IMR-90 (cell line): ENCODE measurements around the gene FLNA. TPM values are rescaled to one million over a fixed set of nuclear protein-coding genes. Genes with fewer than 3 reads are reported as not detected.

ENCODE experiments used
- ATAC-seq: fragments of 200-7000 bp; cut with Tn5 transposase; 2 replicates; pipeline ENCODE4 v1.9.1; 2020; ENCODE audit warnings: low read depth, mild to moderate bottlenecking, moderate library complexity
- BruUV-seq: library from RNA; stranded (reverse); fragments of 400-500 nt; replicated peaks from 2 replicates; lab custom pipeline; 2021; lab: Mats Ljungman, UMichigan
- CTCF ChIA-PET: fragments of 300-600 bp; formaldehyde crosslinking; extraction: SDS; loops from one replicate; lab custom pipeline; 2021; ENCODE audit warnings: antibody characterized with exemption; lab: Yijun Ruan, JAX
- POLR2A ChIA-PET: fragments of 300-600 bp; sonication (Branson Sonifier 250); formaldehyde crosslinking; loops from one replicate; lab custom pipeline; 2022; ENCODE audit warnings: antibody characterized with exemption; ENCODE audit not compliant: unreplicated experiment; lab: Charles Lee
- DNase-seq: peaks from one replicate; pipeline ENCODE4 v3.0.0; 2013
- H2AFZ ChIP-seq: replicated peaks from 2 replicates; pipeline ENCODE3; 2013; ENCODE audit warnings: low read length, mild to moderate bottlenecking; ENCODE audit not compliant: poor library complexity
- H2AK5ac ChIP-seq: 2 replicates; pipeline ENCODE4 v1.6.1; 2013; ENCODE audit warnings: low read depth, low read length, inconsistent platforms
- H2AK9ac ChIP-seq: replicated peaks from 2 replicates; pipeline ENCODE3; 2013; ENCODE audit warnings: mild to moderate bottlenecking, low read depth, low read length, moderate library complexity; ENCODE audit not compliant: poor library complexity
- H2BK120ac ChIP-seq: 2 replicates; pipeline ENCODE4 v1.6.1; 2013; ENCODE audit warnings: low read depth, low read length, inconsistent platforms
- H2BK15ac ChIP-seq: 3 replicates; pipeline ENCODE4 v1.6.1; 2013; ENCODE audit warnings: low read depth, low read length, inconsistent platforms
- H2BK20ac ChIP-seq: 2 replicates; pipeline ENCODE4 v1.6.1; 2013; ENCODE audit warnings: low read depth, mild to moderate bottlenecking, inconsistent platforms, low read length, moderate library complexity
- H2BK5ac ChIP-seq: 2 replicates; pipeline ENCODE4 v1.6.1; 2013; ENCODE audit warnings: mild to moderate bottlenecking, low read depth, low read length, inconsistent platforms; ENCODE audit not compliant: poor library complexity, severe bottlenecking
- H3K14ac ChIP-seq: replicated peaks from 2 replicates; pipeline ENCODE4 v1.6.1; 2013; ENCODE audit warnings: low read depth, low read length, inconsistent platforms
- H3K18ac ChIP-seq: 2 replicates; pipeline ENCODE4 v1.6.1; 2013; ENCODE audit warnings: low read depth, low read length, control low read depth
- H3K23ac ChIP-seq: 2 replicates; pipeline ENCODE4 v1.6.1; 2013; ENCODE audit warnings: low read depth, low read length, inconsistent platforms
- H3K27ac ChIP-seq: 2 replicates; pipeline ENCODE4 v1.5.1; 2013; ENCODE audit warnings: mild to moderate bottlenecking, control low read depth, low read length; ENCODE audit not compliant: insufficient read depth
- H3K27me3 ChIP-seq: 2 replicates; pipeline ENCODE4 v1.6.1; 2013; ENCODE audit warnings: low read length; ENCODE audit not compliant: control insufficient read depth, insufficient read depth
- H3K36me3 ChIP-seq: 2 replicates; pipeline ENCODE4 v1.6.1; 2013; ENCODE audit warnings: low read length, mixed read lengths; ENCODE audit not compliant: control insufficient read depth, insufficient read depth
- H3K4ac ChIP-seq: 2 replicates; pipeline ENCODE4 v1.6.1; 2013; ENCODE audit warnings: low read depth, low read length, inconsistent platforms
- H3K4me1 ChIP-seq: 2 replicates; pipeline ENCODE4 v1.6.1; 2013; ENCODE audit warnings: low read length, mixed read lengths; ENCODE audit not compliant: control insufficient read depth, insufficient read depth
- H3K4me2 ChIP-seq: 2 replicates; pipeline ENCODE4 v1.6.1; 2013; ENCODE audit warnings: low read depth, mild to moderate bottlenecking, control low read depth, low read length, moderate library complexity
- H3K4me3 ChIP-seq: 2 replicates; pipeline ENCODE4 v1.5.1; 2013; ENCODE audit warnings: low read depth, mild to moderate bottlenecking, control low read depth, low read length, moderate library complexity; ENCODE audit not compliant: insufficient read depth
- H3K56ac ChIP-seq: 2 replicates; pipeline ENCODE4 v1.6.1; 2013; ENCODE audit warnings: low read length, inconsistent platforms; ENCODE audit not compliant: insufficient read depth; ENCODE audit errors: extremely low read depth
- H3K79me1 ChIP-seq, 2 experiments: 2 replicates each; pipeline ENCODE4 v1.6.1; 2013; ENCODE audit warnings: low read length in 2 of 2, inconsistent platforms in 1 of 2, low read depth in 1 of 2
- H3K9ac ChIP-seq: 2 replicates; pipeline ENCODE4 v1.6.1; 2013; ENCODE audit warnings: low read depth, low read length, control low read depth
- H3K9me1 ChIP-seq: 2 replicates; pipeline ENCODE4 v1.6.1; 2013; ENCODE audit warnings: low read length, inconsistent platforms; ENCODE audit not compliant: insufficient read depth
- H3K9me3 ChIP-seq: 2 replicates; pipeline ENCODE4 v1.6.1; 2013; ENCODE audit warnings: low read length; ENCODE audit not compliant: control insufficient read depth, insufficient read depth
- H4K20me1 ChIP-seq: 2 replicates; pipeline ENCODE4 v1.6.1; 2013; ENCODE audit warnings: low read length, inconsistent platforms; ENCODE audit not compliant: insufficient read depth
- H4K5ac ChIP-seq: 2 replicates; pipeline ENCODE4 v1.6.1; 2013; ENCODE audit warnings: mild to moderate bottlenecking, low read depth, low read length, control low read depth
- H4K8ac ChIP-seq, 2 experiments: 2 replicates each; pipeline ENCODE4 v1.6.1; 2013; ENCODE audit warnings: low read depth in 2 of 2, low read length in 2 of 2, control low read depth in 1 of 2, inconsistent platforms in 1 of 2
- H4K91ac ChIP-seq: 2 replicates; pipeline ENCODE4 v1.6.1; 2013; ENCODE audit warnings: low read depth, low read length, inconsistent platforms; ENCODE audit not compliant: insufficient read depth
- BHLHE40 ChIP-seq: fragments of 150-350 bp; IDR thresholded peaks from 2 replicates; pipeline ENCODE4 v1.6.1; 2016; ENCODE audit warnings: mild to moderate bottlenecking, low read depth, low read length
- MAZ ChIP-seq: IDR thresholded peaks from 2 replicates; pipeline ENCODE4 v1.6.1; 2012; ENCODE audit warnings: low read depth, mild to moderate bottlenecking, low read length, improper control_type of control experiment, moderate library complexity, borderline replicate concordance
- MXI1 ChIP-seq: IDR thresholded peaks from 2 replicates; pipeline ENCODE4 v1.6.1; 2012; ENCODE audit warnings: low read depth, mild to moderate bottlenecking, low read length, moderate library complexity, borderline replicate concordance
- NFE2L2 ChIP-seq: fragments of 150-350 bp; IDR thresholded peaks from 2 replicates; pipeline ENCODE4 v1.6.1; 2016; ENCODE audit warnings: low read depth, mild to moderate bottlenecking, low read length
- POLR2A ChIP-seq: IDR thresholded peaks from 2 replicates; pipeline ENCODE4 v1.6.1; 2012; ENCODE audit warnings: mild to moderate bottlenecking, low read depth, low read length
- RAD21 ChIP-seq: IDR thresholded peaks from 2 replicates; pipeline ENCODE4 v1.6.1; 2012; ENCODE audit warnings: low read length, improper control_type of control experiment
- RCOR1 ChIP-seq: IDR thresholded peaks from 2 replicates; pipeline ENCODE4 v1.6.1; 2012; ENCODE audit warnings: mild to moderate bottlenecking, low read length, improper control_type of control experiment; ENCODE audit not compliant: insufficient replicate concordance
- WGBS, 2 experiments: methylation state at CpG; one replicate each; pipeline versions ENCODE4 v1.1.5 to v1.1.7; 2013; ENCODE audit warnings: missing lambda C conversion rate in 2 of 2; ENCODE audit not compliant: insufficient read length in 1 of 2; ENCODE audit errors: extremely low coverage in 2 of 2; 5-methylcytosine and 5-hydroxymethylcytosine counted together
- dilution Hi-C: fragments of 300-500 bp; cut with HindIII; formaldehyde crosslinking; loops from one replicate; pipeline ENCODE4 v1.14.3; 2018; ENCODE audit warnings: low sequenced_read_pairs; ENCODE audit not compliant: unreplicated experiment
- in situ Hi-C: fragments of 300-500 bp; cut with MboI; formaldehyde crosslinking; loops from 3 replicates; pipeline ENCODE4 v1.14.3; 2019; ENCODE audit warnings: low sequenced_read_pairs, inconsistent platforms, mixed read lengths
- intact Hi-C: fragments of 100-400 bp; cut with micrococcal nuclease; formaldehyde crosslinking; loops from 2 replicates; pipeline ENCODE4 v1.10.0; 2022
- polyA plus RNA-seq, 3 experiments: library from polyadenylated mRNA; depleted of rRNA; stranded (reverse); fragments of >200 nt; gene quantifications; 2 replicates each; pipeline ENCODE4 v1.2.3, GENCODE V29; 2012; ENCODE audit warnings: low replicate concordance in 1 of 3
- total RNA-seq: library from RNA; depleted of rRNA; stranded (reverse); fragments of >200 nt; gene quantifications from 2 replicates; pipeline ENCODE4 v1.2.3, GENCODE V29; 2012
- TF ChIP-seq, protein P1 (sequence below): fragments of 150-350 bp; IDR thresholded peaks from 2 replicates; pipeline ENCODE4 v1.6.1; 2016; ENCODE audit warnings: low read depth, mild to moderate bottlenecking, low read length, moderate library complexity, borderline replicate concordance
- TF ChIP-seq, protein P2 (sequence below): fragments of 150-350 bp; IDR thresholded peaks from 2 replicates; pipeline ENCODE4 v1.6.1; 2017; ENCODE audit warnings: mild to moderate bottlenecking, antibody characterized with exemption, low read length, low read depth

FLNA gene
- total and polyA plus RNA-seq, 2 of the 4 experiments (the other 2 are of a cell fraction) = 1,356 to 1,357 TPM

DNA sequence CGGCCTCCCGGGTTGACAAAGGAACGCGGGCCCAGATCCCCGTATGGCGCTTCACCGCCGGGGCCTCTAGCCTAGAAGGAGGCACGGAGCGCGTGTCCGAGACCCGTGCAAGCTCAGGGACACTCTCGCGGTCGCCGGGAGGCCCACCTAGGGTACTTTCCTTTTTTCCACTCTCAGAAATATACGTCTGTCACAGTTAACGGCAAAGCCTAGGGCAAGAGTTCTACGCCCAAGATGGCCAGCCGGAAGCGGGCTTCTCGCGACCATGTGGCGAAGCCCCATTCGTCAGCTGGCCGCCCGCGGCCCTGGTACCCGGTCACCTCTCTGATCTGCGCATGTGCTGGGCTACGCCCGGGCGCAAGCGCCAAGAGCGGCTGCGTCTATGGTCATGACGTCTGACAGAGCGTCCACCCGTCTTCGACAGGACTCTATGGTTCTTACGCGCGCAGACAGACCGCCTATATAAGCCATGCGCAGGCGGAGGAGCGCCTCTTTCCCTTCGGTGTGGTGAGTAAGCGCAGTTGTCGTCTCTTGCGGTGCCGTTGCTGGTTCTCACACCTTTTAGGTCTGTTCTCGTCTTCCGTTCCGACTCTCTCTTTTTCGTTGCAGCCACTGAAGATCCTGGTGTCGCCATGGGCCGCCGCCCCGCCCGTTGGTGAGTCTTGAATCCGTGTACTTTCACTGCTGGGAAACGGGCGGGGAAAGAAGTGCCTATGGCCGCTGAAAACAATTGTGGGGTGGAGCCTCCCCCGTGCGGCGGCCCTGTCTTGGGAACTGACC lies 23.6 kb upstream of the FLNA start, which contains the start of gene RPL10:
Gene RPL10 (plus strand): TSS at position 490 of the 780 bp plus-strand sequence. CDS start 143 bp downstream, at position 633.
- Histone ChIP-seq H3K36me3 (peaks cover 21% of the 10 kb centered on the region), H2AFZ (peak within 1 kb of the TSS; percentile 90), H3K23ac (peak within 1 kb of the TSS; percentile 96), H3K4me3 (peak within 1 kb of the TSS; percentile 64), H3K9ac (peak within 1 kb of the TSS; percentile 97), H2BK5ac (peak within 1 kb of the TSS; percentile 89), H2BK120ac (peak within 1 kb of the TSS; percentile 76; the same call in 1 of the 2 replicates), H3K9me3 (no peaks in the 10 kb centered on the region), H3K4me1 (0 out of 2 replicates have a peak, but pooled peaks cover 2% of the 10 kb centered on the region), H3K79me1 (peaks cover 4 to 24% of the 10 kb centered on the region in 2 experiments; a peak in 3 of 4 replicates), H3K18ac (peak within 1 kb of the TSS; percentile 63), H3K9me1 (no peaks in the 10 kb centered on the region), H3K14ac (peak within 1 kb of the TSS; percentile 99), H2BK20ac (no peak within 1 kb of the TSS), H3K56ac (peak within 1 kb of the TSS; percentile 91), H4K5ac (peak within 1 kb of the TSS; percentile 86), H2AK9ac (peak within 1 kb of the TSS; percentile 99), H4K91ac (peak within 1 kb of the TSS; percentile 95), H3K27me3 (no peaks in the 10 kb centered on the region), H3K4me2 (peak within 1 kb of the TSS; percentile 93), H2BK15ac (peak within 1 kb of the TSS; percentile 6; the same call in 1 of the 3 replicates), H4K8ac (peak within 1 kb of the TSS; percentile 79 to 98), H4K20me1 (peaks cover 44% of the 10 kb centered on the region), H3K4ac (peak within 1 kb of the TSS; percentile 96), H3K27ac (peak within 1 kb of the TSS; percentile 91), H2AK5ac (peak within 1 kb of the TSS; percentile 97)
- 45% methylated on average over 29 of the region's 69 CpGs; no CpG with 5 or more reads in 1 of the 2 experiments for WGBS, 2 experiments
- intact Hi-C loops (no loop called here), dilution Hi-C loops (no loop called here), in situ Hi-C loops (no loop called here)
- ChIA-PET CTCF (interaction anchor here (0.6 to 1.1 kb wide), 2 partner anchors 13 to 15 kb away, joined by 3 read pairs; no protein-coding TSS in a partner anchor), POLR2A (interaction anchor here (0.6 to 1.0 kb wide), 5 partner anchors 9 to 80 kb away, joined by 3 to 8 read pairs (median 4); partner anchors contain the start of gene FLNA)
- DNase-seq (peak; percentile 97), ATAC-seq (peak; percentile 74)
- TF ChIP-seq, protein P1, sequence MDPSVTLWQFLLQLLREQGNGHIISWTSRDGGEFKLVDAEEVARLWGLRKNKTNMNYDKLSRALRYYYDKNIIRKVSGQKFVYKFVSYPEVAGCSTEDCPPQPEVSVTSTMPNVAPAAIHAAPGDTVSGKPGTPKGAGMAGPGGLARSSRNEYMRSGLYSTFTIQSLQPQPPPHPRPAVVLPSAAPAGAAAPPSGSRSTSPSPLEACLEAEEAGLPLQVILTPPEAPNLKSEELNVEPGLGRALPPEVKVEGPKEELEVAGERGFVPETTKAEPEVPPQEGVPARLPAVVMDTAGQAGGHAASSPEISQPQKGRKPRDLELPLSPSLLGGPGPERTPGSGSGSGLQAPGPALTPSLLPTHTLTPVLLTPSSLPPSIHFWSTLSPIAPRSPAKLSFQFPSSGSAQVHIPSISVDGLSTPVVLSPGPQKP = 0 out of 2 replicates have a peak, but pooled peaks have one; percentile 71
- TF ChIP-seq NFE2L2 (0 out of 2 replicates have a peak, but pooled peaks have one; percentile 6), POLR2A (peak; percentile 100), BHLHE40 (no peak), RCOR1 (no peak), MXI1 (0 out of 2 replicates have a peak, but pooled peaks have one; percentile 12), MAZ (no peak; the same call in 1 of the 2 replicates), RAD21 (no peak)
- TF ChIP-seq, protein P2, sequence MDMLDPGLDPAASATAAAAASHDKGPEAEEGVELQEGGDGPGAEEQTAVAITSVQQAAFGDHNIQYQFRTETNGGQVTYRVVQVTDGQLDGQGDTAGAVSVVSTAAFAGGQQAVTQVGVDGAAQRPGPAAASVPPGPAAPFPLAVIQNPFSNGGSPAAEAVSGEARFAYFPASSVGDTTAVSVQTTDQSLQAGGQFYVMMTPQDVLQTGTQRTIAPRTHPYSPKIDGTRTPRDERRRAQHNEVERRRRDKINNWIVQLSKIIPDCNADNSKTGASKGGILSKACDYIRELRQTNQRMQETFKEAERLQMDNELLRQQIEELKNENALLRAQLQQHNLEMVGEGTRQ = peak; percentile 49; the same call in 1 of the 2 replicates
- BruUV-seq = no TSS peak
